B cell (primary cell): ENCODE measurements around the gene MYO16. TPM values are rescaled to one million over a fixed set of nuclear protein-coding genes. Genes with fewer than 3 reads are reported as not detected.

ENCODE experiments used
- ATAC-seq: fragments of 200-7000 bp; cut with Tn5 transposase; one replicate; pipeline ENCODE4 v1.10.0; 2021; ENCODE audit warnings: low read depth, mild to moderate bottlenecking, moderate number of reproducible peaks, moderate library complexity
- CTCF ChIA-PET: fragments of 350-600 bp; sonication (Branson Sonifier 250); formaldehyde crosslinking; loops from one replicate; lab custom pipeline; 2021; ENCODE audit warnings: antibody characterized with exemption, inconsistent platforms; lab: Charles Lee
- POLR2A ChIA-PET: fragments of 350-600 bp; sonication (Branson Sonifier 250); formaldehyde crosslinking; loops from one replicate; lab custom pipeline; 2021; ENCODE audit warnings: antibody characterized with exemption; lab: Charles Lee
- DNase-seq: peaks from one replicate; pipeline ENCODE4 v3.0.0; 2013
- H2AFZ ChIP-seq: 2 replicates; pipeline ENCODE4 v1.6.1; 2012; ENCODE audit warnings: mild to moderate bottlenecking, low read depth, low read length; ENCODE audit not compliant: insufficient read depth, poor library complexity, severe bottlenecking
- H3K27ac ChIP-seq, 2 donors: 1 replicate in 1 of 2; 2 replicates in 1 of 2; pipeline ENCODE4 v1.5.1; 2012 to 2013; ENCODE audit warnings: low read length in 2 of 2, mild to moderate bottlenecking in 2 of 2, moderate library complexity in 1 of 2
- H3K27me3 ChIP-seq, 4 experiments: fragments of 200-600 bp in 1 of 4; sonication (generic) in 1 of 4; replicated peaks in 1 of 4; 1 replicate in 2 of 4; 2 replicates in 2 of 4; pipeline versions ENCODE4 v1.6.1 to v1.7.0; 2013 to 2016; ENCODE audit warnings: low read length in 3 of 4, mild to moderate bottlenecking in 2 of 4, mixed read lengths in 1 of 4, moderate library complexity in 1 of 4; ENCODE audit not compliant: insufficient read depth in 4 of 4, control insufficient read depth in 3 of 4; ENCODE audit errors: control extremely low read depth in 1 of 4
- H3K36me3 ChIP-seq, 2 experiments: replicated peaks in 1 of 2; 1 replicate in 1 of 2; 2 replicates in 1 of 2; pipeline versions ENCODE4 v1.6.1 to v1.7.1; 2013; ENCODE audit warnings: low read length in 1 of 2; ENCODE audit not compliant: insufficient read depth in 2 of 2, control insufficient read depth in 1 of 2; ENCODE audit errors: control extremely low read depth in 1 of 2, extremely low read depth in 1 of 2
- H3K4me1 ChIP-seq, 2 donors: fragments of 200-600 bp in 1 of 2; sonication (generic) in 1 of 2; 1 replicate in 1 of 2; 2 replicates in 1 of 2; pipeline versions ENCODE4 v1.5.1 to v1.6.1; 2013 to 2017; ENCODE audit warnings: low read length in 2 of 2; ENCODE audit not compliant: control insufficient read depth in 2 of 2, insufficient read depth in 2 of 2
- H3K4me2 ChIP-seq: replicated peaks from 2 replicates; pipeline ENCODE3; 2012; ENCODE audit warnings: mild to moderate bottlenecking, low read depth, low read length; ENCODE audit not compliant: poor library complexity, severe bottlenecking
- H3K4me3 ChIP-seq, 5 experiments: fragments of 200-600 bp in 1 of 5; sonication (generic) in 1 of 5; 1 replicate in 3 of 5; 2 replicates in 2 of 5; pipeline versions ENCODE4 v1.5.1 to v1.7.0; 2011 to 2016; ENCODE audit warnings: low read length in 4 of 5, mild to moderate bottlenecking in 4 of 5, low read depth in 2 of 5, control low read depth in 1 of 5, moderate library complexity in 1 of 5; ENCODE audit not compliant: insufficient read depth in 1 of 5; ENCODE audit errors: control extremely low read depth in 1 of 5, extremely low read depth in 1 of 5
- H3K79me2 ChIP-seq: fragments of 200-600 bp; sonication (generic); one replicate; pipeline ENCODE4 v1.6.0; 2016; ENCODE audit warnings: low read length; ENCODE audit not compliant: control insufficient read depth, insufficient read depth
- H3K9ac ChIP-seq: fragments of 200-600 bp; sonication (generic); 2 replicates; pipeline ENCODE4 v1.6.1; 2017; ENCODE audit warnings: mild to moderate bottlenecking, low read length, moderate library complexity
- H3K9me3 ChIP-seq, 3 donors: one replicate each; pipeline versions ENCODE4 v1.6.1 to v1.7.1; 2013; ENCODE audit warnings: low read length in 2 of 3; ENCODE audit not compliant: control insufficient read depth in 2 of 3, insufficient read depth in 1 of 3; ENCODE audit errors: control extremely low read depth in 1 of 3
- H4K20me1 ChIP-seq: 2 replicates; pipeline ENCODE4 v1.6.0; 2012; ENCODE audit warnings: mild to moderate bottlenecking, low read length; ENCODE audit not compliant: insufficient read depth, control insufficient read depth, poor library complexity, severe bottlenecking
- H3K27ac Mint-ChIP-seq: one replicate; pipeline ENCODE4 v1.8.0; 2021; ENCODE audit warnings: mixed read lengths
- H3K27me3 Mint-ChIP-seq: one replicate; pipeline ENCODE4 v1.8.0; 2021; ENCODE audit warnings: mixed read lengths
- H3K4me1 Mint-ChIP-seq: one replicate; pipeline ENCODE4 v1.8.0; 2021; ENCODE audit warnings: mixed read lengths
- H3K4me3 Mint-ChIP-seq: one replicate; pipeline ENCODE4 v1.8.0; 2021; ENCODE audit warnings: mixed read lengths
- H3K9me3 Mint-ChIP-seq: one replicate; pipeline ENCODE4 v1.8.0; 2022; ENCODE audit warnings: mixed read lengths; ENCODE audit not compliant: insufficient read depth
- EZH2 ChIP-seq: IDR thresholded peaks from 2 replicates; pipeline ENCODE4 v1.6.1; 2012; ENCODE audit warnings: borderline replicate concordance, low read depth, mild to moderate bottlenecking, moderate library complexity, low read length; ENCODE audit not compliant: insufficient read depth, poor library complexity, severe bottlenecking
- WGBS: methylation state at CpG from one replicate; pipeline ENCODE4 v1.1.5; 2013; ENCODE audit warnings: missing lambda C conversion rate; ENCODE audit not compliant: insufficient coverage; 5-methylcytosine and 5-hydroxymethylcytosine counted together
- intact Hi-C: fragments of 100-400 bp; cut with micrococcal nuclease; formaldehyde crosslinking; loops from one replicate; pipeline ENCODE4 v1.10.0; 2022
- polyA plus RNA-seq: library from polyadenylated mRNA; depleted of rRNA; stranded (reverse); fragments of >200 nt; gene quantifications from 2 replicates; pipeline ENCODE4 v1.2.3, GENCODE V29; 2012
- total RNA-seq, 2 donors: library from RNA; stranded (reverse); fragments of 120-200 nt in 1 of 2; gene quantifications; 1 replicate in 1 of 2; 2 replicates in 1 of 2; pipeline versions ENCODE4 v1.2.3 to v1.2.4, GENCODE V29; 2013 to 2022
- TF ChIP-seq, protein P1 (sequence below): fragments of 200-600 bp; IDR thresholded peaks from one replicate; pipeline ENCODE4 v1.8.0; 2022; ENCODE audit warnings: antibody characterized with exemption, mild to moderate bottlenecking

The MYO16 gene
- total and polyA plus RNA-seq, 2 donors (not counting 1 experiment from before 2014, with no cell fraction given): not detected

DNA sequence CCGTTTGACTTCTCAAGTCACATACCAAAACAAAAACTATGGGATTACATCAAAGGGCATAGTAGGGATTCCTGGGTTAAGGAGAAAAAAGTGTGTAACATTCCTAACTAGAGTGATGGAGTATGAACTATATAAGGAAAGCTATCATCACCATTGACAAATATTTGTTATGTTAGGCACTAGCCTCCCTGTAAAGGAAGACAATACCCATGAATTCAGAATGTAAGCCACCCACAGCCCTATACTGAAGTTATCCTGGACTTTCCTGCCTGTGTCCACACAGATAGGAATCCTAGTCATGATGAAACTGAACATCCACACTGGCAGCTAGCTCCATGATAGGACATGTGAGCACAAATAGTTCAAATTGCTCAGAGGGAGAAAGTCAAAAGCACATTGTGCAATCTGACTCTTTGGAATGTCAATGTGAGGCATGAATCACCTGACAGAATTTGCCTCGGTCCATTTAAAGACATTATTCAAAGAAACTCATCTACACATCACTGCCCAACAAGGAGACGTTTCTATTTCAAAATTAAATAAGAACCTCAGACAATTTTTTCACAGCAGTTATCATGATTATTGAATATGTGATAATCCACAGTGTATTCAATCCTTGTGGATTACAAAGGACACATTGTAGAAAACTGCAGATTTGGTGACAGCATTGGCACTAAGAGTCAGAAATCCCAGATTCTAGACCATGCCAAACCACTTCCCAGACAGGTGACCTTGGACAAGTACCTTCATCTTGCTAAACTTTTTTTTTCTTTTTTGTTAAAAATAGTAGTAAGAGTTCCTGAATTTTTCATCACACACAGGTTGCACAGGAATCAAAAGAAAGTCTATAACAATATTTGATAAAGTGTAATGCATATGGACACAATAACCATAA, 627.7 kb downstream of the MYO16 start:
- CTCF ChIA-PET: no interaction called here
- peaks cover 3% of the 10 kb centered on the region for H3K9me3 Mint-ChIP-seq
- H3K4me1 Mint-ChIP-seq: no peaks in the 10 kb centered on the region
- Histone ChIP-seq H2AFZ (no peak overlapping the region), H3K4me2 (no peak overlapping the region), H4K20me1 (no peaks in the 10 kb centered on the region), H3K36me3 (no peaks in the 10 kb centered on the region), H3K9ac (no peak overlapping the region), H3K4me3 (no peak overlapping the region), H3K4me1 (no peaks in the 10 kb centered on the region), H3K27ac (no peak overlapping the region), H3K27me3 (no peaks in the 10 kb centered on the region), H3K9me3 (peaks cover 0 to 1% (median 0%) of the 10 kb centered on the region in 3 donors), H3K79me2 (no peaks in the 10 kb centered on the region)
- DNase-seq (no peak), ATAC-seq (no peak)
- intact Hi-C loops: no loop called here
- POLR2A ChIA-PET: no interaction called here
- H3K4me3 Mint-ChIP-seq: no peak overlapping the region
- no peak overlapping the region for H3K27ac Mint-ChIP-seq
- no CpG with 5 or more reads among the region's 3 CpGs for WGBS
- TF ChIP-seq, protein P1, sequence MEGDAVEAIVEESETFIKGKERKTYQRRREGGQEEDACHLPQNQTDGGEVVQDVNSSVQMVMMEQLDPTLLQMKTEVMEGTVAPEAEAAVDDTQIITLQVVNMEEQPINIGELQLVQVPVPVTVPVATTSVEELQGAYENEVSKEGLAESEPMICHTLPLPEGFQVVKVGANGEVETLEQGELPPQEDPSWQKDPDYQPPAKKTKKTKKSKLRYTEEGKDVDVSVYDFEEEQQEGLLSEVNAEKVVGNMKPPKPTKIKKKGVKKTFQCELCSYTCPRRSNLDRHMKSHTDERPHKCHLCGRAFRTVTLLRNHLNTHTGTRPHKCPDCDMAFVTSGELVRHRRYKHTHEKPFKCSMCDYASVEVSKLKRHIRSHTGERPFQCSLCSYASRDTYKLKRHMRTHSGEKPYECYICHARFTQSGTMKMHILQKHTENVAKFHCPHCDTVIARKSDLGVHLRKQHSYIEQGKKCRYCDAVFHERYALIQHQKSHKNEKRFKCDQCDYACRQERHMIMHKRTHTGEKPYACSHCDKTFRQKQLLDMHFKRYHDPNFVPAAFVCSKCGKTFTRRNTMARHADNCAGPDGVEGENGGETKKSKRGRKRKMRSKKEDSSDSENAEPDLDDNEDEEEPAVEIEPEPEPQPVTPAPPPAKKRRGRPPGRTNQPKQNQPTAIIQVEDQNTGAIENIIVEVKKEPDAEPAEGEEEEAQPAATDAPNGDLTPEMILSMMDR: no peak
- TF ChIP-seq EZH2: no peak
- H3K27me3 Mint-ChIP-seq: peaks cover 6% of the 10 kb centered on the region
